HepG2 (cell line): Measurements from ENCODE around the gene SETD1A. TPM values are rescaled to one million over a fixed set of nuclear protein-coding genes. Genes with fewer than 3 reads are reported as not detected.

Experiments used
- FIP1L1 ChIP-seq: fragments of 200-400 bp; formaldehyde crosslinking; IDR thresholded peaks from 2 replicates; pipeline ENCODE4 v1.6.1; 2018; ENCODE audit warnings: low read depth, mild to moderate bottlenecking, low read length, moderate library complexity, borderline replicate concordance; ENCODE audit not compliant: insufficient read depth
- GLMP ChIP-seq: sonication (generic); formaldehyde crosslinking; IDR thresholded peaks from 2 replicates; pipeline ENCODE4 v1.9.0; 2021; ENCODE audit warnings: missing genetic modification reagents, mild to moderate bottlenecking, borderline replicate concordance
- GZF1 ChIP-seq: sonication (generic); formaldehyde crosslinking; IDR thresholded peaks from 2 replicates; pipeline ENCODE4 v1.5.1; 2020; ENCODE audit warnings: mild to moderate bottlenecking, missing genetic modification reagents
- HCFC1 ChIP-seq: fragments of 150-350 bp; IDR thresholded peaks from 2 replicates; pipeline ENCODE4 v1.6.1; 2014; ENCODE audit warnings: low read depth, low read length
- IRF2 ChIP-seq: IDR thresholded peaks from 2 replicates; pipeline ENCODE4 v1.6.1; 2018; ENCODE audit warnings: missing genetic modification reagents, missing compliant biosample characterization
- MAFF ChIP-seq: IDR thresholded peaks from 2 replicates; pipeline ENCODE4 v1.6.1; 2011; ENCODE audit warnings: low read depth, low read length, improper control_type of control experiment
- NCOA5 ChIP-seq: sonication (generic); formaldehyde crosslinking; IDR thresholded peaks from 2 replicates; pipeline ENCODE4 v1.4.0; 2020; ENCODE audit warnings: missing genetic modification reagents
- NFIC ChIP-seq: IDR thresholded peaks from 2 replicates; pipeline ENCODE4 v1.6.1; 2012; ENCODE audit warnings: mild to moderate bottlenecking, low read length, inconsistent platforms
- NFYB ChIP-seq: sonication (generic); formaldehyde crosslinking; IDR thresholded peaks from 2 replicates; pipeline ENCODE4 v1.4.0; 2020; ENCODE audit warnings: missing genetic modification reagents
- RELA ChIP-seq: sonication (generic); formaldehyde crosslinking; IDR thresholded peaks from 2 replicates; pipeline ENCODE4 v1.4.0; 2020; ENCODE audit warnings: missing genetic modification reagents
- RNF2 ChIP-seq: fragments of 450-650 bp; conservative IDR thresholded peaks from 2 replicates; pipeline ENCODE4 v1.6.1; 2016; ENCODE audit warnings: low read depth
- SALL2 ChIP-seq: sonication (generic); formaldehyde crosslinking; IDR thresholded peaks from 2 replicates; pipeline ENCODE4 v1.8.1; 2023; ENCODE audit warnings: mild to moderate bottlenecking, missing genetic modification reagents, inconsistent platforms
- SRSF4 ChIP-seq: fragments of 200-400 bp; formaldehyde crosslinking; IDR thresholded peaks from one replicate; pipeline ENCODE4 v1.6.1; 2018; ENCODE audit warnings: mild to moderate bottlenecking, low read depth, low read length, moderate library complexity; ENCODE audit not compliant: poor library complexity, severe bottlenecking
- ZNF17 ChIP-seq: sonication (generic); formaldehyde crosslinking; IDR thresholded peaks from 2 replicates; pipeline ENCODE4 v1.5.0; 2020; ENCODE audit warnings: mild to moderate bottlenecking, missing genetic modification reagents
- ZNF292 ChIP-seq: sonication (generic); formaldehyde crosslinking; IDR thresholded peaks from 2 replicates; pipeline ENCODE4 v1.8.1; 2022; ENCODE audit warnings: mild to moderate bottlenecking, low read depth, missing genetic modification reagents, borderline replicate concordance
- ZNF335 ChIP-seq: sonication (generic); formaldehyde crosslinking; IDR thresholded peaks from 2 replicates; pipeline ENCODE4 v1.4.0; 2020; ENCODE audit warnings: missing genetic modification reagents
- ZNF367 ChIP-seq: sonication (generic); formaldehyde crosslinking; IDR thresholded peaks from 2 replicates; pipeline ENCODE4 v1.4.0; 2020; ENCODE audit warnings: missing genetic modification reagents, borderline replicate concordance
- ZNF598 ChIP-seq: sonication (generic); formaldehyde crosslinking; IDR thresholded peaks from 2 replicates; pipeline ENCODE4 v1.5.1; 2020; ENCODE audit warnings: mild to moderate bottlenecking, missing genetic modification reagents, borderline replicate concordance
- ZSCAN12 ChIP-seq: sonication (generic); formaldehyde crosslinking; IDR thresholded peaks from 2 replicates; pipeline ENCODE4 v1.9.0; 2021; ENCODE audit warnings: mild to moderate bottlenecking, missing genetic modification reagents
- polyA plus RNA-seq, 8 experiments: library from polyadenylated mRNA; depleted of rRNA in 3 of 8; stranded (reverse) in 7 of 8; unstranded in 1 of 8; fragments of >200 nt; fragmentation: Illumina TruSeq in 4 of 8; extraction: Trizol in 4 of 8; gene quantifications; 2 replicates each; pipeline versions ENCODE4 v1.2.1 to v1.2.3, GENCODE V29; 2011 to 2016; ENCODE audit warnings: low read depth in 4 of 8, missing spikeins in 1 of 8, mixed read lengths in 1 of 8; ENCODE audit not compliant: insufficient read depth in 1 of 8
- total RNA-seq, 5 experiments: library from RNA; depleted of rRNA; stranded (reverse); fragments of >200 nt; fragmentation: Illumina TruSeq; extraction: Trizol; gene quantifications; 2 replicates each; pipeline ENCODE4 v1.2.3, GENCODE V29; 2016; ENCODE audit warnings: low read depth in 1 of 5
- TF ChIP-seq, protein P1 (sequence below): sonication (generic); formaldehyde crosslinking; IDR thresholded peaks from 2 replicates; pipeline ENCODE4 v1.4.0; 2020; ENCODE audit warnings: low read depth, mild to moderate bottlenecking, missing genetic modification reagents
- TF ChIP-seq, protein P2 (sequence below): sonication (generic); formaldehyde crosslinking; IDR thresholded peaks from 2 replicates; pipeline ENCODE4 v1.5.0; 2020; ENCODE audit warnings: mild to moderate bottlenecking, missing genetic modification reagents
- TF ChIP-seq, protein P3 (sequence below): sonication (generic); formaldehyde crosslinking; IDR thresholded peaks from 2 replicates; pipeline ENCODE4 v1.4.0; 2020; ENCODE audit warnings: mild to moderate bottlenecking, low read depth, missing genetic modification reagents
- TF ChIP-seq, protein P4 (sequence below): sonication (generic); formaldehyde crosslinking; IDR thresholded peaks from 2 replicates; pipeline ENCODE4 v1.8.0; 2023; ENCODE audit warnings: mild to moderate bottlenecking, missing genetic modification reagents

The SETD1A gene
- total and polyA plus RNA-seq, 2 of the 13 experiments (the other 11 are each of a cell fraction or from before 2014, with no cell fraction given): 3.8 to 5.6 TPM

- TF ChIP-seq GZF1 (CRISPR knock-in tag) (no peak), ZNF598 (CRISPR knock-in tag) (no peak), MAFF (no peak), RELA (CRISPR knock-in tag) (peak; percentile 21; the same call in 1 of the 2 replicates), IRF2 (CRISPR knock-in tag) (peak; percentile 58; the same call in 1 of the 2 replicates), ZNF335 (CRISPR knock-in tag) (no peak), SALL2 (peak; percentile 39; the same call in 1 of the 2 replicates), SRSF4 (no peak), ZNF17 (CRISPR knock-in tag) (no peak), FIP1L1 (no peak; the same call in 1 of the 2 replicates), RNF2 (no peak), NCOA5 (CRISPR knock-in tag) (no peak), HCFC1 (no peak), ZNF367 (CRISPR knock-in tag) (no peak), ZNF292 (CRISPR knock-in tag) (no peak), GLMP (CRISPR knock-in tag) (no peak), NFIC (no peak), NFYB (CRISPR knock-in tag) (peak; percentile 8; the same call in 1 of the 2 replicates), ZSCAN12 (CRISPR knock-in tag) (no peak)
- TF ChIP-seq, protein P1, sequence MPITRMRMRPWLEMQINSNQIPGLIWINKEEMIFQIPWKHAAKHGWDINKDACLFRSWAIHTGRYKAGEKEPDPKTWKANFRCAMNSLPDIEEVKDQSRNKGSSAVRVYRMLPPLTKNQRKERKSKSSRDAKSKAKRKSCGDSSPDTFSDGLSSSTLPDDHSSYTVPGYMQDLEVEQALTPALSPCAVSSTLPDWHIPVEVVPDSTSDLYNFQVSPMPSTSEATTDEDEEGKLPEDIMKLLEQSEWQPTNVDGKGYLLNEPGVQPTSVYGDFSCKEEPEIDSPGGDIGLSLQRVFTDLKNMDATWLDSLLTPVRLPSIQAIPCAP: 0 out of 2 replicates have a peak, but pooled peaks have one; percentile 29
- TF ChIP-seq, protein P2, sequence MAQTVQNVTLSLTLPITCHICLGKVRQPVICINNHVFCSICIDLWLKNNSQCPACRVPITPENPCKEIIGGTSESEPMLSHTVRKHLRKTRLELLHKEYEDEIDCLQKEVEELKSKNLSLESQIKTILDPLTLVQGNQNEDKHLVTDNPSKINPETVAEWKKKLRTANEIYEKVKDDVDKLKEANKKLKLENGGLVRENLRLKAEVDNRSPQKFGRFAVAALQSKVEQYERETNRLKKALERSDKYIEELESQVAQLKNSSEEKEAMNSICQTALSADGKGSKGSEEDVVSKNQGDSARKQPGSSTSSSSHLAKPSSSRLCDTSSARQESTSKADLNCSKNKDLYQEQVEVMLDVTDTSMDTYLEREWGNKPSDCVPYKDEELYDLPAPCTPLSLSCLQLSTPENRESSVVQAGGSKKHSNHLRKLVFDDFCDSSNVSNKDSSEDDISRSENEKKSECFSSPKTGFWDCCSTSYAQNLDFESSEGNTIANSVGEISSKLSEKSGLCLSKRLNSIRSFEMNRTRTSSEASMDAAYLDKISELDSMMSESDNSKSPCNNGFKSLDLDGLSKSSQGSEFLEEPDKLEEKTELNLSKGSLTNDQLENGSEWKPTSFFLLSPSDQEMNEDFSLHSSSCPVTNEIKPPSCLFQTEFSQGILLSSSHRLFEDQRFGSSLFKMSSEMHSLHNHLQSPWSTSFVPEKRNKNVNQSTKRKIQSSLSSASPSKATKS (CRISPR knock-in tag): no peak
- TF ChIP-seq, protein P3, sequence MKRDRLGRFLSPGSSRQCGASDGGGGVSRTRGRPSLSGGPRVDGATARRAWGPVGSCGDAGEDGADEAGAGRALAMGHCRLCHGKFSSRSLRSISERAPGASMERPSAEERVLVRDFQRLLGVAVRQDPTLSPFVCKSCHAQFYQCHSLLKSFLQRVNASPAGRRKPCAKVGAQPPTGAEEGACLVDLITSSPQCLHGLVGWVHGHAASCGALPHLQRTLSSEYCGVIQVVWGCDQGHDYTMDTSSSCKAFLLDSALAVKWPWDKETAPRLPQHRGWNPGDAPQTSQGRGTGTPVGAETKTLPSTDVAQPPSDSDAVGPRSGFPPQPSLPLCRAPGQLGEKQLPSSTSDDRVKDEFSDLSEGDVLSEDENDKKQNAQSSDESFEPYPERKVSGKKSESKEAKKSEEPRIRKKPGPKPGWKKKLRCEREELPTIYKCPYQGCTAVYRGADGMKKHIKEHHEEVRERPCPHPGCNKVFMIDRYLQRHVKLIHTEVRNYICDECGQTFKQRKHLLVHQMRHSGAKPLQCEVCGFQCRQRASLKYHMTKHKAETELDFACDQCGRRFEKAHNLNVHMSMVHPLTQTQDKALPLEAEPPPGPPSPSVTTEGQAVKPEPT (CRISPR knock-in tag): no peak; the same call in 1 of the 2 replicates
- TF ChIP-seq, protein P4, sequence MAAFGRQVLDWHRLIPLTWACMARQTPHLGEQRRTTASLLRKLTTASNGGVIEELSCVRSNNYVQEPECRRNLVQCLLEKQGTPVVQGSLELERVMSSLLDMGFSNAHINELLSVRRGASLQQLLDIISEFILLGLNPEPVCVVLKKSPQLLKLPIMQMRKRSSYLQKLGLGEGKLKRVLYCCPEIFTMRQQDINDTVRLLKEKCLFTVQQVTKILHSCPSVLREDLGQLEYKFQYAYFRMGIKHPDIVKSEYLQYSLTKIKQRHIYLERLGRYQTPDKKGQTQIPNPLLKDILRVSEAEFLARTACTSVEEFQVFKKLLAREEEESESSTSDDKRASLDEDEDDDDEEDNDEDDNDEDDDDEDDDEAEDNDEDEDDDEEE (CRISPR knock-in tag): peak; percentile 78; the same call in 1 of the 2 replicates
Observed at GRCh38 chr16:30984669-30985400, 27.3 kb downstream of the SETD1A start, which contains the start of gene HSD3B7 (continued).
